ENCODE results near the gene FIGNL2. TPM values are rescaled to one million over a fixed set of nuclear protein-coding genes. Genes with fewer than 3 reads are reported as not detected.
"Not testable (repeated sequence)": the region's sequence is repeated elsewhere in the genome, so short reads cannot be mapped to it uniquely, and the experiment has no call there.

FIGNL2 gene
- total RNA-seq, 1 experiment from 2014 or later, result not detected

- peak; percentile 81 for DNase-seq (ENCODE audit: unreplicated experiment)
- CTCF ChIA-PET, result interaction anchor here (0.6 to 1.9 kb wide), 9 partner anchors 9 to 465 kb away, joined by 3 to 13 read pairs (median 4); no protein-coding TSS in a partner anchor
- POLR2A ChIA-PET, result interaction anchor here (0.6 to 1.0 kb wide), 3 partner anchors 216 to 608 kb away, joined by 3 to 4 read pairs (median 3); no protein-coding TSS in a partner anchor
Measured at GRCh38 chr12:51886021-51886710, 37.6 kb upstream of the FIGNL2 start.

DNA sequence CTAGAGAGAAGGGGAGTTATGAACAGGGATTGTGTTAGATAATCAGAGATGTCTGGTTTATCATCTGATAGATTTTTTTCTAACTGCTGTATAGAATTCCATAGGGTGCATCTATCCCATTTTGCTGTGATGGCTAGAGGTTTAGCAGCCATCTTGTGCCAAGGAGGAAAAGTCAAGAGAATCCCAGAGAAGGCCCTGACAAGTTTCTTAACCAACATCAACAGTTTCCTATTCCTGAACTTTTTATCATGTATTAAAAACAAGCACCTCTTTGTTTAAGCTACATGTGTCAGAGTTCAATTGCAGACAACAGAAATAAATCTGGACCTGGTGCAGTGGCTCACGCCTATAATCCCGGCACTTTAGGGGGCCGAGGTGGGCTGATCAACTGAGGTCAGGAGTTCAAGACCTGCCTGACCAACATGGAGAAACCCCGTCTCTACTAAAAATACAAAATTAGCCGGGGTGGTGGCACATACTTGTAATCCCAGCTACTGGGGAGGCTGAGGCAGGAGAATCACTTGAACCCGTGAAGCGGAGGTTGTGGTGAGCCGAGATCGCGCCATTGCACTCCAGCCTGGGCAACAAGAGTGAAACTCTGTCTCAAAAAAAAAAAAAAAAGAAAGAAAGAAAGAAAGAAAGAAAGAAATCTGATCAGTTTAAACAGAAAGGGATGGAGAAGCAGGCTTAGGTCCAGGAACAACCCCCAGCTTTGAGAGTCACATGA lies 36.9 kb upstream of the FIGNL2 start:
- H3K9me3 Mint-ChIP-seq (ENCODE audit: unreplicated experiment); intact Hi-C loops (cut with micrococcal nuclease); H3K36me3 Mint-ChIP-seq (ENCODE audit: insufficient read depth, unreplicated experiment); H3K27me3 Mint-ChIP-seq (ENCODE audit: insufficient read depth, unreplicated experiment); DNase-seq (ENCODE audit: unreplicated experiment); BruUV-seq (replicated peaks): not testable (repeated sequence)
- Mint-ChIP-seq H3K4me1 (ENCODE audit: insufficient read depth, unreplicated experiment) (peaks cover 14% of the 10 kb centered on the region), H3K4me3 (ENCODE audit: unreplicated experiment) (peak overlapping the region; percentile 25), H3K27ac (ENCODE audit: low read depth, unreplicated experiment) (peak overlapping the region; percentile 74)
- ChIA-PET CTCF (interaction anchor here (0.6 to 1.9 kb wide), 8 partner anchors 9 to 464 kb away, joined by 3 to 13 read pairs (median 4); no protein-coding TSS in a partner anchor), POLR2A (interaction anchor here (0.7 to 1.0 kb wide), 2 partner anchors 215 to 495 kb away, joined by 3 to 4 read pairs; no protein-coding TSS in a partner anchor)

More at GRCh38 chr12:51886021-51886710, 37.6 kb upstream of the FIGNL2 start:
- Mint-ChIP-seq H3K27me3 (ENCODE audit: insufficient read depth, unreplicated experiment) (no peaks in the 10 kb centered on the region), H3K9me3 (ENCODE audit: unreplicated experiment) (no peaks in the 10 kb centered on the region), H3K4me3 (ENCODE audit: unreplicated experiment) (peak overlapping the region; percentile 25), H3K4me1 (ENCODE audit: insufficient read depth, unreplicated experiment) (peaks cover 14% of the 10 kb centered on the region), H3K36me3 (ENCODE audit: insufficient read depth, unreplicated experiment) (no peaks in the 10 kb centered on the region), H3K27ac (ENCODE audit: low read depth, unreplicated experiment) (peak overlapping the region; percentile 74)
- BruUV-seq (replicated peaks), result no TSS peak
- intact Hi-C loops (cut with micrococcal nuclease), result no loop called here
- TF ChIP-seq, protein P1, sequence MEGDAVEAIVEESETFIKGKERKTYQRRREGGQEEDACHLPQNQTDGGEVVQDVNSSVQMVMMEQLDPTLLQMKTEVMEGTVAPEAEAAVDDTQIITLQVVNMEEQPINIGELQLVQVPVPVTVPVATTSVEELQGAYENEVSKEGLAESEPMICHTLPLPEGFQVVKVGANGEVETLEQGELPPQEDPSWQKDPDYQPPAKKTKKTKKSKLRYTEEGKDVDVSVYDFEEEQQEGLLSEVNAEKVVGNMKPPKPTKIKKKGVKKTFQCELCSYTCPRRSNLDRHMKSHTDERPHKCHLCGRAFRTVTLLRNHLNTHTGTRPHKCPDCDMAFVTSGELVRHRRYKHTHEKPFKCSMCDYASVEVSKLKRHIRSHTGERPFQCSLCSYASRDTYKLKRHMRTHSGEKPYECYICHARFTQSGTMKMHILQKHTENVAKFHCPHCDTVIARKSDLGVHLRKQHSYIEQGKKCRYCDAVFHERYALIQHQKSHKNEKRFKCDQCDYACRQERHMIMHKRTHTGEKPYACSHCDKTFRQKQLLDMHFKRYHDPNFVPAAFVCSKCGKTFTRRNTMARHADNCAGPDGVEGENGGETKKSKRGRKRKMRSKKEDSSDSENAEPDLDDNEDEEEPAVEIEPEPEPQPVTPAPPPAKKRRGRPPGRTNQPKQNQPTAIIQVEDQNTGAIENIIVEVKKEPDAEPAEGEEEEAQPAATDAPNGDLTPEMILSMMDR (IDR thresholded peaks at IDR 0.05; ENCODE audit: unreplicated experiment), result no peak

- no peak overlapping the region for H3K4me3 Mint-ChIP-seq (ENCODE audit: unreplicated experiment)
- no TSS peak for BruUV-seq (replicated peaks)
- POLR2A ChIA-PET, result interaction anchor here (0.8 kb wide), 1 partner anchor 14 kb away, joined by 3 read pairs; no protein-coding TSS in a partner anchor
- peak; percentile 24 for DNase-seq (ENCODE audit: unreplicated experiment)
- CTCF ChIA-PET, result interaction anchor here (0.6 to 1.3 kb wide), 3 partner anchors 68 to 194 kb away, joined by 3 to 4 read pairs (median 4); no protein-coding TSS in a partner anchor
- TF ChIP-seq, protein P1 (IDR thresholded peaks at IDR 0.05; ENCODE audit: unreplicated experiment), result no peak
- intact Hi-C loops (cut with micrococcal nuclease), result no loop called here
- H3K4me1 Mint-ChIP-seq (ENCODE audit: insufficient read depth, unreplicated experiment), result peaks cover 14% of the 10 kb centered on the region
- H3K36me3 Mint-ChIP-seq (ENCODE audit: insufficient read depth, unreplicated experiment), result no peaks in the 10 kb centered on the region
- no peaks in the 10 kb centered on the region for H3K27me3 Mint-ChIP-seq (ENCODE audit: insufficient read depth, unreplicated experiment)
- H3K9me3 Mint-ChIP-seq (ENCODE audit: unreplicated experiment), result no peaks in the 10 kb centered on the region
- peak overlapping the region; percentile 5 for H3K27ac Mint-ChIP-seq (ENCODE audit: low read depth, unreplicated experiment)
Measured at GRCh38 chr12:51884676-51885229, 36.2 kb upstream of the FIGNL2 start.

GRCh38 chr12:51883998-51884675 lies 35.6 kb upstream of the FIGNL2 start:
- CTCF ChIA-PET, result interaction anchor here (0.6 kb wide), 1 partner anchor 69 kb away, joined by 4 read pairs; no protein-coding TSS in a partner anchor
- DNase-seq (ENCODE audit: unreplicated experiment), result no peak
- no peaks in the 10 kb centered on the region for H3K9me3 Mint-ChIP-seq (ENCODE audit: unreplicated experiment)
- no peaks in the 10 kb centered on the region for H3K36me3 Mint-ChIP-seq (ENCODE audit: insufficient read depth, unreplicated experiment)
- no TSS peak for BruUV-seq (replicated peaks)
- H3K4me3 Mint-ChIP-seq (ENCODE audit: unreplicated experiment), result no peak overlapping the region
- TF ChIP-seq, protein P1 (IDR thresholded peaks at IDR 0.05; ENCODE audit: unreplicated experiment), result no peak
- no peak overlapping the region for H3K27ac Mint-ChIP-seq (ENCODE audit: low read depth, unreplicated experiment)
- intact Hi-C loops (cut with micrococcal nuclease), result no loop called here
- POLR2A ChIA-PET, result interaction anchor here (0.8 kb wide), 1 partner anchor 13 kb away, joined by 3 read pairs; no protein-coding TSS in a partner anchor
- no peaks in the 10 kb centered on the region for H3K27me3 Mint-ChIP-seq (ENCODE audit: insufficient read depth, unreplicated experiment)
- H3K4me1 Mint-ChIP-seq (ENCODE audit: insufficient read depth, unreplicated experiment), result peaks cover 14% of the 10 kb centered on the region

All from MCF 10A (cell line).